Left renal cortex interstitium (tissue), 4 donors: ENCODE measurements around the gene KBTBD2. TPM values are rescaled to one million over a fixed set of nuclear protein-coding genes. Genes with fewer than 3 reads are reported as not detected.
"Not testable (repeated sequence)": the region's sequence is repeated elsewhere in the genome, so short reads cannot be mapped to it uniquely, and the experiment has no call there.

ENCODE experiments used
- DNase-seq, 4 donors: peaks; one replicate each; pipeline ENCODE4 v3.0.0-alpha.2; 2013; ENCODE audit warnings: low read depth in 4 of 4, low spot score in 2 of 4, missing footprints in 1 of 4
- polyA plus RNA-seq, 4 donors: library from polyadenylated mRNA; unstranded; fragments of 120-200 nt; gene quantifications; one replicate each; pipeline ENCODE4 v1.2.1, GENCODE V29; 2013; ENCODE audit not compliant: insufficient read length in 4 of 4

KBTBD2 gene
- polyA plus RNA-seq, 4 donors, result 48.6 to 56.8 (median 53.9) TPM

DNA sequence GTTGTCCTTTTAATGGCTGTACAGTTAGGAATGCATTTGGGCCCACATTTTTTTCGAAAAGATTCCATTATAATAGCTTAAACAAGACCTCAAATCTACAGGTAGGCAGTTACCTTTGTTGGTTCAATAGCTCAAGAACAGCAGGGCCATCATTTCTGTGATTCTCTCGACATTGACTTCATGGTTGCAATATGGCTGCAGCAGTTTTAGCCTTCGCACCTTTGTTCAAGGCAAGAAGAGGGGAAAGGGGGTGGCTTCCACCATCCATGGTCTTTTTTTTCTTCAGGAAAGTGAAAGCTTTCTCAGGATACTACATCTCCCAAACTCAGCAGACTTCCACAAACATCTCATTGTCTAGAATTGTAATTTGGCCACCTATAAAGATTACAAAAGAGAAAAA is 2.2 kb upstream of the KBTBD2 start:
- no peak for DNase-seq

DNA sequence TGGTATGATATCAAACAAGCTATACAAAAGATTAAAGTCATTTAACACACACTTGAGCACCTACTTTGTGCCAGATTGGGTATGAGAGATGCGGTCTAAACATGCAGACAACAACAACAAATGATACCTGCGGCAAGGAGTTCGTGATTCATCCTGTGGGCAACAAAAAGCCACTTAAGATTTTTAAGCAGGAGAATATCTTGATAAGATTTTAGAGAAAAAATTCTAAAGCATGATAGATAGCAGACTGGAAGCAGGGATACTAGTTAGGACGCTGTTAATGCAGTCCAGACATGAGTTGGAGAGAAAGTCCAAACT is 1.6 kb upstream of the KBTBD2 start:
- DNase-seq, result no peak

DNA sequence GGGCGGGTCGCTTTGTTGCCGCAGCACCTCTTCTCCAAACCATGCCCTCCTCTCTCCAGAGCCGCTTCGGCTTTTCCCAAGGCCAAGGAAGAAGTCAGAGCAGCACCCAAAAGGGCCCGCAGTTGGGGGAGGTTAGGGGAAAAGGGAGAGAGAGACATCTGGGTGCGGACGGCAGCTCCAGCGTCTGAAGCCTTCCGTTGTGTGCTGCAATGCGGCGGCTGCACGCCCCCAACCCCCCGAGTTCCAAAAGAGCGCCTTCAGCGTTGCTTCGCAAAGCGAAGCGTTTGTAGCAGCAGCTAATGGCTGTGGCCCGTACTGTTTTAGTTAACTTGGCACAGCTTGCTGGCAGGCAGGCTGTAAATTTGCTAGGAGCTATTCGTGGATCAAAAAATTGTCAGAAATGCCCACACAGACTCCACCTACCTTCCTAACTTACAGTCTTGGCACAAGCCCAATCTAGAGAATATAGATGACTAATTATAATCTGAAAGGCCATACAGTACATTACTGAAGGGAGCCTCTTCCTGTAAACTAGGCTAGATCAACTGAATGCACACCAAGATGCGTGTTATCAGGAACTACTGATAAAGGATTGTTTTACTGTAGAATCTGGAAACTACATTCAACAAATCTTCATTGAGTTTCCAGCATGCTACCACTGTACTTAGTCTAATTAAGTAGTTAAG is 1.1 kb upstream of the KBTBD2 start:
- peak in 3 of 4 donors; percentile 29 to 44 (median 37) for DNase-seq

GRCh38 chr7:32891800-32892520 is 400 bp upstream of the KBTBD2 start:
- DNase-seq, result peak in 3 of 4 donors; percentile 88 to 94 (median 92)

DNA sequence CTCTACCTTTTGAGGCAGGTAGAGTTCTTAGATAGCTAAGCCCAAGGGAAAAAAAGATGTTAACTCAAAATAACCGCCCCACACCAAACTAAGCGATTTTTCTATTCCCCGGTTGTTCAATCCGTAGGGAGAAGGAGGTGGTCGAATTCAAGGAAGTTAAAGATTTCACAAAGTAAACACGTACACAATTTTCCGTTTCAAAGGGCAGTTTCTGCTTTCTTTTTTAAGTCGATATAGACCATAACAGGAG is 842 bp downstream of the KBTBD2 start:
- peak in 2 of 4 donors; percentile 27 to 36 for DNase-seq

- peak in 2 of 4 donors; percentile 39 to 42 for DNase-seq
Measured at GRCh38 chr7:32890010-32890792, 1.4 kb downstream of the KBTBD2 start.

DNA sequence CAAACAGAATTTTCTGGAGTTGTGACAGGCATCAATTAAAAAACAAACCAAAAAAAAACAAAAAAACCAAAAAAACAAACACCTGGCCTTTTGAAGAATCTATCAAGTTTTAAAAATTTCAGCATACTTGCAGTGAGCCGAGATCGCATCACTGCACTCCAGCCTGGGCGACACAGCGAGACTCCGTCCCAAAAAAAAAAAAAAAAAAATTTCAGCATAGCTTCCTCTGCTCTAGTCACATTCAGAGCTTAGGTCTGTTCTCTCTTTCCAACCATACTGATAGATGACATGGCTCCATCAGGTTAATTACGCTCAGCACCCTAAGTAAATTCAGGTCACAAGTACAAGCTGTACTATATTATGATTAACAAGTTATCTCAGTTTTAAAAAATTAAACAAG is 3.1 kb downstream of the KBTBD2 start:
- no peak for DNase-seq

- DNase-seq, result no peak
Measured at GRCh38 chr7:32887395-32887794, 4.2 kb downstream of the KBTBD2 start.

GRCh38 chr7:32881074-32881982 is 10.2 kb downstream of the KBTBD2 start:
- peak in 1 of 4 donors; percentile 16 for DNase-seq

DNA sequence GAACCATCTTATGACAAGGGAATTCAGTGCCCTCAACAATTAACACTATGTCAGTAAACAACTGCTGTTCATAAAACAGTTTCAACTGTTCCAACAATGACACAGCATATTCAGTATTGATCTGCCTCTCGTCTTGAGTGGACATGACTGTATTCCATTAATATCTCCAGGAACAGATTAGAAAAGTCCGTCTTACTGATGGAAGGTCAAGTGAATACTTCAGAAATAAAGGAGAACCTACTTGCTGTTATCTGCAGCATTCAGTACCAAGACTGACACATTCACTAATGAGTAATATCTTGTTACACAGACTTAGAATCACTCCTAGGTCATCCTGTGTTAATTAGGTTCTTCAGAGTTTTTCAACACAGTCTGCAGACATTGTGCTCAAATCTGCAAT is 12.1 kb downstream of the KBTBD2 start:
- DNase-seq, result no peak

DNA sequence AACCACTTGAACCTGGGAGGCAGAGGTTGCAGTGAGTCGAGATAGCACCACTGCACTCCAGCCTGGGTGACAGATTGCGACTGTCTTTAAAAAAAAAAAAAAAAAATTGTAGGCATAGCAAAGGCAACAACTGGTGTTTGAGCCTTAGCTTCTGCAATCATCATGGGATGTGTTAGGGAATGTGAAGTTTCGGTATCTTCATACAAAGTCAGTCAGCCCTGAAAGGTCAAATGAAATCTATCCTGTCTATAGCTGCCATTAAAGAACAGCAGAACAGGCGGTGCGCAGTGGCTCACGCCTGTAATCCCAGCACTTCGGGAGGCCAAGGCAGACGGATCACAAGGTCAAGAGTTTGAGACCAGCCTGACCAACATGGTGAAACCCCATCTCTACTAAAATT is 13.5 kb downstream of the KBTBD2 start:
- DNase-seq, result not testable (repeated sequence)

- DNase-seq, result no peak
Measured at GRCh38 chr7:32872421-32872820, 19.1 kb downstream of the KBTBD2 start.

- DNase-seq, result no peak
Measured at GRCh38 chr7:32871624-32872371, 19.8 kb downstream of the KBTBD2 start.

DNA sequence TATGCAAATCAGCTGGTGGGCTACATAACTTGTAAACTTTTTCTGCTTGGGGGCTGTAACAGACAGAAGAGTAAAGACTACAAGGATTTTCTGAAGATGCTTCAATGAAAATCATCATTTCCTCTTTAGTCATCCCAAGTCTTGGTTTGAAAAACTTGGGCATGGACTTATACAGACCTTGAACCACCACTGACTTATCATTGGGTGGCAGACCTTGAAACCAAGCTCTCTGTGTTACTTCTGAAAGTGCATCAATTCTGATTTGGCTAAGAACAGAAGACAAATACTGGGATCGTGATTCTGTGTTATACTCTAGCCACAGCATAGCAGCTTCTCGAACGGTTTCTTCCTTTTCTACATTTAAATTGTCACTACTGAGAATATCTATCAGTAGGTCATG is 21.3 kb downstream of the KBTBD2 start:
- DNase-seq, result no peak

DNA sequence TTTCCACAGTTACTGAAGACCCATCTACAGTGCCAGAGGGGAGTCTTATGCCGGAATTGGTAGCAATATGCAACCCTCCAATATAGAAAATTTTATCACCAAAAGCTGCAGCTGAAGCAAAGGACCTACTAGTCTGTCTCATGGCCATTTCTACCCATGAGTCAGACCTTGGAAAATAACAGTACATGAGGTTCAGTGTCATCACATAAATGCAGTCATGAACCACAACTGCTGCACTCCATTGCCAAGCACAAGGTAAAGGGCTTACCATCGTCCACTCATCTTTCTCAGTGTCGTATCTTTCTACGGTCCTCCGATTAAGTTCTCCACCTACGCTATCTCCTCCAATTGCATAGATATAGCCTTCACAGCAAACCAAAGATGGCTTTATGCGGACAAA is 21.8 kb downstream of the KBTBD2 start:
- no peak for DNase-seq

GRCh38 chr7:32868116-32868515 is 23.4 kb downstream of the KBTBD2 start:
- no peak for DNase-seq

DNA sequence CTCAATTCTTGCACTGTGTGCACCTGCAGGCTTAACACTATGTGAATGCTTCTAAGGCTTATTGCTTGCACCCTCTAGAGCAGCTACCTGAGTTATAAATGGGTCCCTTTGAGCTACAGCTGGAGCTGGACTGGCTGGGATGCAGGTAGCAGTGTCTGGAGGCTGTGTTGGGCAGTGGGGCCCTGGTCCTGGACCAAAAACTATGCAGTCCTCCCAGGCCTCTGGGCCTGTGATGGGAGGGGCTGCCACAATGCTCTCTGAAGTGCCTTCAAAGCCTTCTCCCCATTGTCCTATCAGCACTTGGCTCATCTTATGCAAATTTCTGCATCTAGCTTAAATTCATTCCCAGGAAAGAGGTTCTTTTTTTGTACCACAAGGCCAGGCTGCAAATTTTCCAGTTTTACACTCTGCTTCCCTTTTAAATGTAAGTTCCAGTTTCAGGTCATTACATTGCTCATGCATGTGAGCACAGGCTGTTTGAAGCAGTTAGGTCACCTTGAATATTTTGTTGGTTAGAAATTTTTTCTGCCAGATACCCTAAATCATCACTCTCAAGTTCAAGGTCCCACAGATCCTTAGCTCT is 26.0 kb downstream of the KBTBD2 start:
- no peak for DNase-seq

GRCh38 chr7:32863872-32864271 is 27.7 kb downstream of the KBTBD2 start:
- not testable (repeated sequence) for DNase-seq

DNA sequence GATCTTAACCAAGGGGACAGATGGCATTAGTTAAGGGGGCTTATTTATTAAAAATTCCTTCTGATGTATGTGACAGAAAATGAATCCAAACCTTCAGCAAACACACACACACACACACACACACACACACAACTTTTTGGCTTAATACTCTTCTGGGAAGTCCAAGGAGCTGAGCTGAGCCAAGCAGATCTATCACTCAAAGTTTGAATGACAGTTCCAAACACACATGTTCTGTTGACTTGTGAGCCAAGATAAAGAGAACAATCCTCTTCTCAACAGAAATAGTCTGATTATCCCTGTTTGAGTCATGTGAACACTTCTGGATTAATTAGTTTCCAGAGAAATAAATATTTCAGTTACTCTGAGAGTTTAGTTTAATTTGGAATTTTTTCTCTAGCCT is 31.5 kb downstream of the KBTBD2 start:
- no peak for DNase-seq

- no peak for DNase-seq
Measured at GRCh38 chr7:32858648-32859047, 32.9 kb downstream of the KBTBD2 start.
